Limb (tissue), 2 donors: ENCODE results near the gene SH2D7.

Source experiments
- DNase-seq, 2 donors: peaks; one replicate each; pipeline ENCODE4 v3.0.0-alpha.2; 2016; ENCODE audit errors: extremely low spot score in 2 of 2

The SH2D7 gene

DNA sequence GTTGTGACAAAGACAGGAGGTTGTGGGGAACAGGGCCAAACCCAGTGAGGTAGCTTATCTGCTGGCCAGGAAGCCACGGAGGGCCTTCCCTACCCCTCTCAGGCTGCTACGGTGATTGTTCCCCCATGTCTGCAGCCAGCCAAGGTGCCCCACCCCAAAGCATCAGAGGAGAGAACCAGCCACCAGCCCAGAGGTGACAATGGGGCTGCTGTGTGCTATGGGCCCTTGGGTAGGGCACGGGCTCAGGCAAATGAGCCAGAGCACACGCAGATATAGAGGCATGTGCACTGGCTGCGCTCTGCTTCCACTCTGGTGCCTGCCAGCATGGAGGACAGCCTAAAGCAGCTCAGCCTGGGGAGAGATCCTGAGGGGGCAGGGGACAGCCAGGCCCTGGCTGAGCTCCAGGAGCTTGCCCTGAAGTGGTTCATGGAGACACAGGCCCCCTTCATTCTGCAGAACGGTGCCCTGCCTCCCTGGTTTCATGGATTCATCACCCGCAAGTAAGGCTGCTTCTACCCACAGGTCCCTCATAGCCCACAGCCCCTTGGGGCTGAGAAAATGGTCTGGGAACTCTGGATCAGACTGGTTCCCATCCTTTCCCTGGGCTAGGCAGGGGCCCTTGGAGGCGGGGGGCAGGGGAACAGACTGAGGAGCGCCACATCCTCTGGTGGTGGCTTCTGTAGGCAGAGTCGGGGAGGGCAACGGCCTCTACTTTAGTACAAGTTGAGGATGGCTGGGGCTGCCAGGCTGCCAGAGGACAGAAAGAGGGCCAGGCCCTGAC, at the start of gene SH2D7:
Gene SH2D7, plus strand, starts transcription at position 301 of the 781 bp plus-strand sequence. Its CDS starts 24 bp downstream, at position 325.
- no peak for DNase-seq

- no peak for DNase-seq
Observed at GRCh38 chr15:78044407-78045155, 47.8 kb upstream of the SH2D7 start.

DNA sequence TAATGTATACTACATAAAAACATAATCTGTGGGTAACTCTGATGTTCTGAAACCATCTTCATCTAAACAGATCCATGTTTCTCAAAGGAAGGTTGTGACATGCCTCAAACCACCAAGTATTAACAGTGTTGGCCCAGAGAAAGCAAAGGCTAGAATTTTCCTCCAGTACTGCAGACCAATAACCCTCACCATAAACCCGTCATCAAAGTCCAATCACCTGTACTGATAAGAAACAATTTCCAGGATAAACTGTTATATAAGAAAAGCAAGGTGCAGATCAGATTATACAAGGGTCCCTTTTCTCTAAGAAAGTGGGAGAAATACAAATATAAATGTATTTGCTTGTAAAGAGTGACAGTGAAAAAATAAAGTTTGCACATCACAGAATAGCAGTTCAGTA, 47.2 kb upstream of the SH2D7 start:
- DNase-seq, result no peak

- no peak for DNase-seq
Observed at GRCh38 chr15:78046796-78047341, 45.5 kb upstream of the SH2D7 start.

DNA sequence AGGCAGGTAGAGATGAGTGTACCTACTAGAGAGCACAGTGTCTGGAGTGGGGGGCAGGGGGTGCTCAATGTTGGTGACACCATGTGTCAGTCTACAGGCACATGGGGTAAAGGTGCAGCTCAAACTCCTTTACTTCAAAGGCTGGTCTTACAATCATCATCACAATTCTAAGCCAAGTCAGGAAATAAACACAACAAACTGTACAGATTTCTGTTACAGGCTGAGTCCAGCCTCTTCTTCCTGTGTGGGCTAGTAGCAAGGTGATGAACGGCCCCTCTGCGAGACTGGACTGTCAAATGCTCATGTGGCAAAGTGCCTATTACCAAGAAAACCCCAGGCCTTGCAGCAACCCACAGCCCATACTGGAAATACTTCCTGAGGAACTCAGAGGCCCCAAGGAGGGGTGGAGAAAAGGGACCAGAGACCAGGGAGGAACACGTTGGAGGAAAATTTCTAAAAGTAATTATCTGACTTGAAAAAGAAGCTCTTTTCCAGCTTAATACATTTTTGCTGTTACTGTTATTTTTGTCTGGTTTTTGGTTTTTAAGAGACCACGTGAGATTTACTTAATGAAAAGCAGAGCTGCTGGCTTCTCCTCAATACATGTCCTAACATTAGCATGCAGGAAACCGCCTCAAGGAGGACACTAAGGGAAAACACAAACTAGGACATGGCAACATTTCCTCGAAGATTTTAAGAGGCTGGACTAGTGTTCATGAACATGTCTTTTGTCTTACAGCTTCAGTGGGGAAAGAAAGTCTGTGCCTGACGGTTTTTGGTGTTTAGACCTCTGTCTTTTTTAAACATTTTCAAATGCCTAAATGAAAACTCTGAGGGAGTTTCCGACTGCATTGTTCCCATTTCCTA, 44.4 kb upstream of the SH2D7 start:
- peak; percentile 70 to 77 for DNase-seq

- no peak for DNase-seq
Observed at GRCh38 chr15:78048628-78048920, 43.8 kb upstream of the SH2D7 start.

- DNase-seq, result no peak
Observed at GRCh38 chr15:78049691-78050440, 42.5 kb upstream of the SH2D7 start.

DNA sequence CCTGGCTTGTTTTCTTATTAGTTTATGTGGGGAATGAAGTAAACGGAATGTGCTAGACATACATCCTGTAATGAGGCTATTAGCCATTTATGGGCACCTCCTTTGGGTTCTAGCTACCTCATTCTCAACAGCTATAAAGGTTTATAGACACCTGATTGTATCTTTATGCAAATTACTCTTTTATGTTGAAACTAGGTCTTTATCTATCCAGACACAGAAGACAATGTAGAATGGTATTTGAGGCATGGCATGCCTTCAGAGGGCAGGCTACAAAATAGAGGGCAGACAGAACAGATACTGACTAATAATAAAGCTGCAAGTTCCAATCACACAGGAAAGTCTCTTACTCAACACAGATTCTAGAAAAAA, 41.9 kb upstream of the SH2D7 start:
- DNase-seq, result no peak

DNA sequence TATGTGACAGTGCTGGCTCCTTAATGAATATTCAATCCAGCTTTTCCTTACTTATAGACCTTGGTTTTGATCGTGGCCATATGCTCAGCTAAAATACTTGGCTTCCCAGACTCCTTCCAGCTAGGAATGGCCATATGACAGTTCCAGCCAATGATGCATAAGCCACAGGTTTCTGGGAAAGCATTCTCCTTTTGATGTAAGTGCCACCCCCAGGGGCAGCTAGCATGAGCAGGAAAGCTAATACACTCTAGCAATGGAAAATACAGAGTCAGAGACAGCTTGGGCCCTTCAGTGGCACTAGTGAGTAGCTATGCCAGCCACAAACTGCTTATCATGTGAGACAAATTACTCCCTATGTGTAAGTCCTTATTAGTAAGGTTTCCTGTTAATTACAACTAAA, 41.5 kb upstream of the SH2D7 start:
- DNase-seq, result no peak

GRCh38 chr15:78051596-78051995, 40.8 kb upstream of the SH2D7 start:
- DNase-seq, result no peak

- no peak for DNase-seq
Observed at GRCh38 chr15:78052001-78052401, 40.4 kb upstream of the SH2D7 start.

DNA sequence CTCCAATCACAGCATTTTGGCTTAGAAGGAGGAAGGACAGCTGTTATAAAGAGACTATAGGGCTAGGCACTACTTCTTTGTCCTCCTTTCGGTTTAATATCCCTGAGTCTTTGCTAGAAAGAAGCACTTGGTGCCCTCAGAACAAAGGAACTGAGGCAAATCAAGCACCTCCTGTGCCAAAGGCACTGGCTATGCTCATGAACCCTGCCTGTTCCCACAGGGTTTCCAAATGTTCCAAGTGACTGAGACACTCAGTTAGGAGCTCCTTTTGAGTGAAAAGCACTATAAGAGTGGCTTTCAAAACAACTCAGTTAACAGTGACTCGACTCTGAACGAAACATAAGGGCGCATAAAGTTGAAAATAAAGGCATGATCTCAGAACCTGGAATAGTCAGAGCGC, 39.8 kb upstream of the SH2D7 start:
- no peak for DNase-seq

- no peak for DNase-seq
Observed at GRCh38 chr15:78054518-78054917, 37.8 kb upstream of the SH2D7 start.

GRCh38 chr15:78054966-78055365, 37.4 kb upstream of the SH2D7 start:
- DNase-seq, result no peak

DNA sequence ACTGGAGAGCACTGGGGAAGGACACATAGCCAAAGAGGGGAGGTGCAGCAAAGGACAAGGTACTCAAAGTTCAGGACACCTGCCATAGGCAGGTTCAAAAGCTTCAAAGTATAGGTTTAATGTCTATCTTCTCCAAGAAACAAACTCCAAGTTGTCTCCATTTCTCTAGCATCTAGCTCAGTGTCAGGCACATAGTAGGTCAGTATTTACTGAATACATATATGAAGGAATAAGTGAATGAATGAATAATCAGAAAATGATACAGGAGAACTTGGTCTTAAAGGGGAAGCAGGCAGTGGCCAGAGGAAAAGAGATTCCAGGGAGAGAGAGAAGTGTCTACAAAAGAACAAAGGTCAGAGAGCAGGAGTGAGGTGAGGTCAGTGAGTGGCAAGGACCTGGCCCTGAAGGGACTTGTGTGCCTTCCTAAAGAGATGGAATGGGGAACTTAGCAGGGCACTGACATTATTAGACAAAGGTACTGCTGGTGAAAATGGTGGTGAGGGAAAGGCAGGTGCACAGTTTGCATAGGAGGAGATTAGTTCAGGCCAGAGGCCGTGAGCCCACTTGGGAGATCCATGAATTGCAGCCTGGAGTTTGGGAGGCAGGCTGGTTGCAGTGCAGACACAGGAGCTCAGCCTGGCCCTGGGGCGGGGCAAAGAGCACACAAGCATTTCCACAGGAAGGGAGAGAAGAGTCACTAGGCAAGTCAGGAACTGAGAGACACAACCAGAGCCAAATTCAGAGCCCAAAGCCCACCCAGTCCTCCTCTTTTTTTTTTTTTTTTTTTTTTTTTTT, 36.2 kb upstream of the SH2D7 start:
- DNase-seq, result no peak

DNA sequence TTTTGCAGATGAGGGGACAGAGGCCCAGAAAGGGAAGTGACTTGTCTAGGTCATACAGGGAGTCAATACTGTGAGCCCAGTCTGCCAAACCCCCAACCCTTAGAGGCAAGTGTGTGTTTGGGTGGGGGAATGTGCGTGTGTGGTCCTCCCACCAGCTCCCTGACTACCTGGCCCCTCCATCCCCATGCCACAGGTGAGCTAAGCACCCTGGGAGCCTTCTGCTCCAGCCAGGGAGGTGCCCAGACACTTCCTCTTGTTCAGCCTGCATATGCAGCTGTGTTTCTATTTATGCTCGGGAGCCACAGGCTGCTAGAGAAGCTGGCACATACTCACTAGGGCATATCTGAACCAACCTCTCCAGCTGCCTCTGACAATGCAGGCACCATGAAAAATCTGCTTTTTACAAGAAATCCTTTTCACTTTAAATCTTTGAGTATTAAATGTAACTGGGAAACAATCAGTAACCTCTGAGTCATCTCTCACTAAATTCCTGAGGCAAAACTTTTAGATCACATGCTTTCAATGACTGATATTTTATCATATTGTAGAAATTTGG, 35.6 kb upstream of the SH2D7 start:
- DNase-seq, result no peak

GRCh38 chr15:78057803-78058202, 34.6 kb upstream of the SH2D7 start:
- no peak for DNase-seq

DNA sequence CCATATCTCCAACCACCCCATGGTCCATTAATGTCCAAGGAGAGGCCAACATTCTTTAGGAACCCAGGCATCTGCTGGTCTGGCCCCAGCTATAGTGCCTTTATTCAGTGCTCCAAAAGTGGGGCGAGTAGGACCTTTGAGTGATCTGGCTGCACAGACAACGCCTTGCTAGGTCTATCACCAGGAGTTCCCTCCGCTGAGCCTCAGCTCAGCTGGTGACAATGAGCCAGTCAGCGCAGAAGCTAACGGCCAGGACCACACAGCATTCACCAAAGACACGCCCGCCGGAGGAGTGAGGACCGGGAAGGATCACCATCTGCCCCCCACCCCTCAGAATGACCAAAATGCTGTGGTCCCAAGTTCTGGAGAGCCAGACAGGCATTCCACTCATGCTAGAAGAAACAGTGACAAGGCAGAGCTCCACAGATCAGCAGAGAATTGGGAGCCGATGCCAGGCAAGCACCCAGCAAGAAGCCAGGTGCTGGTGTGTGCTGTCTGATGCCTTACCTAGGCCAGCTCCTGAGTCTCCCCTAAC, 33.9 kb upstream of the SH2D7 start:
- DNase-seq, result no peak

DNA sequence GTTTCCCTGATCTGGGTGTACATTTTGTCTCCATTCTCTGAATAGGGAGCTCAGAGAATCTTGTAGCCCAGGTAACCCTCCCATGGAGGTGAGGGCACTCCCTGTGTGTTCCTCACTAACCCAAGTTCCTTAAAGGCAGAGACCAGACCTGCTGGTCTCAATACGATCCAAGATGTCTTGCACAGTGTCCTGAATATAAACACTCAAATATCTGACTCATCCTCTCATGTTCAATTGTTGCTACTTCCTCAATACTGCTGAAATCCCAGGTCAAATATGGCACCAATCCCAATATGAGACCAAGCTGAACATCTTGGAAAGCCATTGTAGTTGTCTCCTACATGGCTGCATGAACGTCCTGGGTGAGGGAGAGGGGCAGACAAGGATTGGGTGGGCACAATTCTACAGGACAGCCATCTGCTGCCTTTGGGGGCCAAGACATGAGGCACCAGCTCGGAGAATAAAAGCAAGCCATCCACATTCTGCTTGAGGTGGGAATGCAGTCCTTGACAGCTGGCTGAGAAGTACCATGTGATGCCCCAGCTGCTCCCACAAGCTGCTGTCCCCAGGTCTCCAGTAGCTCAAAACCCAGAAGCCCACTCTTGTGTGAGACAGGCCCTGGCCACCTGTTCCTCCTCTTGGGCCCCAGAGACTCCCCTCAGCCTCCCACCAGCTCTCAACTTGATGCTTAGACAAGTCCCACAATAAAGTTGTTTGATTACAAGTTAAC, 33.1 kb upstream of the SH2D7 start:
- no peak for DNase-seq
